Activated CD8-positive, alpha-beta memory T cell treated with anti-CD3 and anti-CD28 coated beads, Interleukin-2, amount 50 U/mL, for 48 hours (primary cell): ENCODE measurements around the gene ACVR1B.
"Not testable (repeated sequence)": the region's sequence is repeated elsewhere in the genome, so short reads cannot be mapped to it uniquely, and the experiment has no call there.

ENCODE experiments used
- DNase-seq: peaks from one replicate; pipeline ENCODE4 v3.0.0-alpha.2; 2020

The ACVR1B gene

DNA sequence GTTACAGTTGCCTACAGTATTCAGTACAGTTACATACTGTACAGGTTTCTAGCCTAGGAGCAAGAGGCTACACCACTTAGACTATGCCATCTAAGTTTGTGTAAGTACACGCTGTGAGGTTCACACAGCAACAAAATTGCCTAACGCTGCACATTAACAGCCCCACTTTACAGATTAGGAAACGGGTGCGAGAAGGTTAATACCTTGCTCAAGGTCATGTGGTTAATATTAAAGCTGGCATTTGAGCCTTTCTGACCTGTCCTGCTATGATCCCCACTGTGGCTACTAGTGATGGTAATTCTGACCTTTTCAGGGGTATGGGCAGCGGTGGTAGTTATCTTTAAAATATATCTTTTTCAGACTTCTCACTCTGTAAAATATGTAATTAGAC is 20.9 kb downstream of the ACVR1B start:
- DNase-seq, result no peak

DNA sequence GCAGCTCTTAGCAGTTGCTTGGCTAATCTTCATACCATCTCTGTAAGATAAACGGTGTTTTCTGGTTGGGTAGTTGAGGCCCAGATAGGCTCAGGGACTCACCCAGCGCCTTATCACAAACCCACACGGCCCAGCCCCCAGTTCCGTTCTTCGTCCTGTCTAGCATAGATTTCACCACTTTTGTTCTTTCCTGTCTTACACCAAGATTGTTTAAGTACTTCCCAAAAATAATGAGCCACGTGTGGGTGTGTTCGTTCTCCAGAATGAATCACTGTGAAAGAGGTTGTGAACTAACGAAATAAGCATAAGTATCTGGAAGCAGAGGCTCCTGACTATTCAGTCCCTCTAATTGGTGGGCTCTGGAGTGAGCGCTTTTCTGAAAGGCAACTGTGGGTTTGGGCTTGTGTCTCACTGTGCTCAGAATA is 21.4 kb downstream of the ACVR1B start:
- peak; percentile 77 for DNase-seq

DNA sequence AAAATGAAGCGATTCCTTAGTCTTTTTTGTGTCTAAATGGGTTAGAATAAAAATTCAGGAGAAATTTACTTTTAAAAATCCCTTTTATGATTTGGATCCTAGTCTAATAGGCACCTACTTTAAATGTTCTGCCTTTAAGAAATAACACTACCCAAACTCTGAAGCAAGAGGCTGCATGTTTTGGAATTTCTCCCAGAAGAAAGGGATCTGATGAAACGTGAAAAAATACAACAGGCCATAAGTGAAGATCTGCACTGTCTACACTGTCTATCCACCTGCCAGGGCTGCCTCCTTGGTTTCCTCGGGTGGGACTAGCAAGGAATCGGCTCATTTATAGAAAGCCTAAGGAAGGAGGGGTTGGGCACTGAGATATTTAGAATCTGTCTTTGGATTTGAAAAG is 22.1 kb downstream of the ACVR1B start:
- DNase-seq, result no peak

DNA sequence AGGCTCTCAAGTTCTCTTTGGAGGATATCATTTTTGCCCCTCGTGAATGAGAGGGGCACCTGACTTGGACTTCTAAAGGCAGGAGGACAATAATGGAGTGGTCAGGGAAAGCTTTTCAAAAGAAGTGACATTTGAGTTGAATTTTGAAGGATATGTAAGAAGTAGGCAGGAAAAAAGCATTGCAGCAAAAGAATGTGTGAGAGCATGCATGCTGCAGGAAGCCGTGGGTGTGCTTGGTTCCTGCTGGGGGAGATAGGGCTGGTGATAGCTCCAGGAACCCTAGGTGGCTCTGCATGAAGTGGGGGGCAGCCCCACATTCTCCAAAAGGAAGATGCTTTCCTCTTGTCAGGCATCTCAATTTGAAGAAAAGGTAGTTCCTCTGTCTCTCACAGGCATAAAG is 23.1 kb downstream of the ACVR1B start:
- no peak for DNase-seq

DNA sequence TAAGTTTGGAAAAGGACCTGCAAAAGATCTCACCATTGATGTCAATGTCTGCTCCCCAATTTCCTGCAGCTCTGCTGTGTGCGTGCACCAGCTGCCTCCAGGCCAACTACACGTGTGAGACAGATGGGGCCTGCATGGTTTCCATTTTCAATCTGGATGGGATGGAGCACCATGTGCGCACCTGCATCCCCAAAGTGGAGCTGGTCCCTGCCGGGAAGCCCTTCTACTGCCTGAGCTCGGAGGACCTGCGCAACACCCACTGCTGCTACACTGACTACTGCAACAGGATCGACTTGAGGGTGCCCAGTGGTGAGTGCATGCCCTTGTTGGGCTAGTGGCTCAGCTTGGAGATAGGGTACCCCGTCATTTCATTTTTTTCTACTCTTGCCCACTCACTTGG is 23.7 kb downstream of the ACVR1B start:
- no peak for DNase-seq

DNA sequence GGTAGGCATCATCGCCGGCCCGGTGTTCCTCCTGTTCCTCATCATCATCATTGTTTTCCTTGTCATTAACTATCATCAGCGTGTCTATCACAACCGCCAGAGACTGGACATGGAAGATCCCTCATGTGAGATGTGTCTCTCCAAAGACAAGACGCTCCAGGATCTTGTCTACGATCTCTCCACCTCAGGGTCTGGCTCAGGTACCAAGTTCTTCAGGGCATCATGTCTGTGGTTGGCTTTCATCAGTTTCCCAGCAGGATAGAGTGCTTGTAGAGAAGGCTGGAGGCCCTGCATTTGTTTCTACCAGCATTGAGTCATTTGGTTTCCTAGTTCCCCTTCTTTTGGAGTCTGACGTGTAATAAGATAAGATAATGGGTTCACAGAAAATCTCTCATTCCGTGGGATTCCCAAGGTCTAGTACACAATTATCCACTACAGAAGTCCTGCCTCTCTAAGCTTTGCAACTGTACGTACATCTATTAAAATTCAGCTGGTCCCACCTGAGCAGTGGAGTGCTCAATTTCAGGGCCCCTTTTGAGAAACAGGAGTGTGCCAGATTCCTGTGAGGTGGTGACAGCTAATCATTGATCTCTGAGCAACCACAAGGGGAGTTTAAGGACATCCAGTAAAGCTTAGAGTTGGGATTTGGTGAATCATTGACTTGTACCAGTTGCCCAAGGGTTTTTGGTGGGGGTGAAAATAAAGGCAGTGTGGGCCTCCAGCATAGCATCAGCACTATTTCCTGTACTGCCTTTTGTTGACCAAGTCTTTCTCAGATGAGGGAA is 25.1 kb downstream of the ACVR1B start:
- no peak for DNase-seq

DNA sequence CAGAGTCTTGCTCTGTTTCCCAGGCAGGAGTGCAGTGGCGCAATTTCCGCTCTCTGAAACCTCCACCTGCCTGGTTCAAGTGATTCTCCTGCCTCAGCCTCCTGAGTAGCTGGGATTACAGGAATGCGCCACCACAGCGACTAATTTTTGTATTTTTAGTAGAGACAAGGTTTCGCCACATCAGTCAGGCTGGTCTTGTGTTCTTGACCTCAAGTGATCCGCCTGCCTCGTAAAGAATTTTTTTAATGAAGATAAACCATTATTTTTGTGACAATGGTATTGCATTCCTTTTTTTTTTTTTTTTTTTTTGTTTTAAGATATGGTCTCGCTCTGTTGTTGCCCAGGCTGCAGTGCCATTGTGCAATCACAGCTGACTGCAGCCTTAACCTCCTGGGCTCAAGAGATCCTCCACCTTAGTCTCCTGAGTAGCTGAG is 25.8 kb downstream of the ACVR1B start:
- DNase-seq, result no peak

DNA sequence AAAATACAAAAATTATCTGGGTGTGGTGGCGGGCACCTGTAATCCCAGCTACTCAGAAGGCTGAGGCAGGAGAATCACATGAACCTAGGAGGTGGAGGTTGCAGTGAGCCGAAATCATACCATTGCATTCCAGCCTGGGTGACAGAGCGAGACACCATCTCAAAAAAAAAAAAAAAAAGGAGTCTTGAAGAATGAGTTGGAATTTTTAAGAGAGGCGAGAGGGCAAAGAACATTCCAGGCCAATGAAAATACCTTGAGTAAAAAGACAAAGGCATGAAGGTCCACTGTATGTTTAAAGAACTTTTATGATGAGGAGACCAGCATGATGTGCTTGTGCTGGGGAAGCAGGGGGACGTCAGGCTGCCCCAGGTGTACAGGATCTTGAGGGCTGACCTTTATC is 27.8 kb downstream of the ACVR1B start:
- DNase-seq, result not testable (repeated sequence)

DNA sequence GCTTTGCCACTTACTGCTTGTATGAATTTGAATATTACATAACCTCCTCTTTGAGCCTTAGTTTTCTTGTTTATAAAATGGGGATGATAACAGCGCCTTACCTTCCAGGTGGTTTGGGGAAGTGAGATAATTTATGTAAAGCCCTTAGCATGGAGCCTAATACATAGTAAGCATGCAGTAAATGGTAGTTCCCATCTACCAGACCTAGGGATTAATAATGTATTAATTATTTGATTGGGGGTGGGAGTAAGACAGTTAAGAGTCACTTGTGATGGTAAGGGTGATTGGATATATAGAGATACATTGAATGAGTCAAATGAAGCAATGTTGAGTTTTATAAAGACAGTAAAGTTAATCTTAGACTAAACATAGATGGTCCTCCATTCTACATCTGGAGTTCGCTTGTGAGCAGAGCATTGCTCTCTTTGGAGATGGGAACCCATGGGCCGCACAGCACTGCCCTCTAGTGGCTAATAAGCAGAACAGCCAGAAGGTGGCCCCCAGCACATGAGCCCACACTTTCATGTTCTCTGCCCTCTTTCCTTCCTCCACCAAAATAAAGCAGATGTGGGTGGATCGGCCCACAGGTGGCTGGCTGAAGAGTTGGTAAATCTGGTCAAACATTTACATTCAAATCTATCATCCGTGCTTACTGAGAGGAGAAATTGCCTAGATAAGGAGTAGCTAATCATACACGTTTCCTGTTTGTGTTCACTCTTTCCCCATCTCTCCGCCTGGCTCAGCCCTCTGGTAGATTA is 28.7 kb downstream of the ACVR1B start:
- peak; percentile 81 for DNase-seq

DNA sequence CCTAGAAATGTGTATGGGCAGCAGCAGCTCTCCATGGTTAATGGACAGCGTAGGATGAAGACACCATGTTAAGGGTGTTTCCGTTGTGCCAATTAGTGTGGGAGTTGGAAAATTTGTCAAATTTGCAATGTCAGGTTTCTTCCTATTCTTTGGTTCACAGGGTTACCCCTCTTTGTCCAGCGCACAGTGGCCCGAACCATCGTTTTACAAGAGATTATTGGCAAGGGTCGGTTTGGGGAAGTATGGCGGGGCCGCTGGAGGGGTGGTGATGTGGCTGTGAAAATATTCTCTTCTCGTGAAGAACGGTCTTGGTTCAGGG is 29.3 kb downstream of the ACVR1B start:
- no peak for DNase-seq

DNA sequence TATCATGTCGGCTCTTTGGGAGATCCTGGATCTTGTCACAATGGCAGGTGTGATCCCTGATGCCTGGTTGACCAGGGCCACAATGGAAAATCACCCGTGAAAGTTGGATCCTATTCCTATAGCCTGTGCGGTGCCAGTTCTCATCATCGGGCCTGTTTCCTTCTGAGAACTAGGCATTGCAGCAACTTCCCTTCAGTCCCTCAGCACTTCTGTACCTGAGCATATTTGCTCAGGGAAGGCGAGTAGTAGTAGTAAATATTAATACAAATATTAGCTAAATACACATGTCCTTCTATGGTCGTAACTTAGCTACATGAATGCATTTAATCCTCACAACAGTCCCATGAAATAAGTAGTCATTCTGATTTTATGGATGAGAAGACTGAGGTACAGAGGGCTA is 33.2 kb downstream of the ACVR1B start:
- DNase-seq, result no peak

DNA sequence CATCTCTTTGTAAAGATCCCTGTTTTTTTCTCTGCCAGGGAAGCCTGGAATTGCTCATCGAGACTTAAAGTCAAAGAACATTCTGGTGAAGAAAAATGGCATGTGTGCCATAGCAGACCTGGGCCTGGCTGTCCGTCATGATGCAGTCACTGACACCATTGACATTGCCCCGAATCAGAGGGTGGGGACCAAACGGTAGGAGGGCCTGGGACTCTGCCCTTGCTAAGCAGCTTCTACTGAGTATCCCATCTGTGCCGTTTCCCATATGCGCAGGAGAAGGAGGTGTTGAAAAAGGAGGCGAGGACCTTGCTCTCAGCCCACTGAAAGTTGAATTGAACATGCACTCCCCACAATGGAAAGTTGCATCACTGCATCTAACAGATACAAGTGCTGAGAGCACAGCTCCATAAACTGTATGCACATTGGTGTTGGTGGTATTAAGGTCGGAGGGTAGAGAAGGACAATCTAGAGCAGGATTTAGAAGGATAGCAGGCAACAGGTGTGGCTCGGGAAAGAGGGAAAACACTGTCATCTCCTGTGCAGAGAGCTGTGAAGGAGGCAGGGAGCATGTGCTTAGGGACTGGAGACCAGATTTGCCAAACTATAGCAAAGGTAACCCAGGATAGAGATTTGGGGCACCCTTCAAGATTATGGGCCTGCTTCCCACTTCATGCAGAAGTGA is 33.8 kb downstream of the ACVR1B start:
- DNase-seq, result no peak

DNA sequence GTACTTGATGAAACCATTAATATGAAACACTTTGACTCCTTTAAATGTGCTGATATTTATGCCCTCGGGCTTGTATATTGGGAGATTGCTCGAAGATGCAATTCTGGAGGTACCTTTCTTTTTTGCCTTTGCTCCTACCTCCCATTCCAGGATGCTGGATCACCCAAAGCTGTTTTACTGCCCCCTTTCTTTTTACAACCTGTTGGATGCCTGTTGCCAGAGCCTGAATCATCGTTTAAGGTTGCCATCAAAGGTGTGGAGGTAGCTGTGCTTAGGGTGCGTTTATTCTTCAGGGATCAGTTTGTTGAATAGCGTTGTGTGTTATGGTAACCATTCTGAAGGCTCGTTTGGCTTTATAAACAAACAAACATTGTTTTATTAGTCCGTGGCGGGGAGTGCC is 35.3 kb downstream of the ACVR1B start:
- no peak for DNase-seq

DNA sequence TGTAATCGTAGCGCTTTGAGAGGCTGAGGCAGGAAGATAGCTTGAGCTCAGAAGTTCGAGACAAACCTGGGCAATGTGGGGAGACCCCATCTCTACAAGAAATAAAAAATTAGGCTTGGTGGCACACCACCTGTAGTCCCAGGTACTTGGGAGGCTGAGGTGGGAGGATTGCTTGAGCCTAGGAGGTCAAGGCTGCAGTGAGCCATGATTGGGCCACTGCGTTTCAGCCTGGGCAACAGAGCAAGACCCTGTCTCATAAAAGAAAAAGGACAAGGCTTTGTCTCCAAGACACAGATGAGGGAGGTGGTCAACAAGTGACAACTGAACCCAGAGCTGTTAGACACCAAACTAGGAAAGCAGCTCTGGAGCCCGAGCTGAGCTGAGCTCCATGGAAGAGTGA is 40.7 kb downstream of the ACVR1B start:
- DNase-seq, result no peak

DNA sequence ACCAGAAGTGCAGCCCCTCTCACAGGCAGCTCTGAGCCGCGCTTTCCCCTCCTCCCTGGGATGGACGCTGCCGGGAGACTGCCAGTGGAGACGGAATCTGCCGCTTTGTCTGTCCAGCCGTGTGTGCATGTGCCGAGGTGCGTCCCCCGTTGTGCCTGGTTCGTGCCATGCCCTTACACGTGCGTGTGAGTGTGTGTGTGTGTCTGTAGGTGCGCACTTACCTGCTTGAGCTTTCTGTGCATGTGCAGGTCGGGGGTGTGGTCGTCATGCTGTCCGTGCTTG is 43.0 kb downstream of the ACVR1B start:
- no peak for DNase-seq

DNA sequence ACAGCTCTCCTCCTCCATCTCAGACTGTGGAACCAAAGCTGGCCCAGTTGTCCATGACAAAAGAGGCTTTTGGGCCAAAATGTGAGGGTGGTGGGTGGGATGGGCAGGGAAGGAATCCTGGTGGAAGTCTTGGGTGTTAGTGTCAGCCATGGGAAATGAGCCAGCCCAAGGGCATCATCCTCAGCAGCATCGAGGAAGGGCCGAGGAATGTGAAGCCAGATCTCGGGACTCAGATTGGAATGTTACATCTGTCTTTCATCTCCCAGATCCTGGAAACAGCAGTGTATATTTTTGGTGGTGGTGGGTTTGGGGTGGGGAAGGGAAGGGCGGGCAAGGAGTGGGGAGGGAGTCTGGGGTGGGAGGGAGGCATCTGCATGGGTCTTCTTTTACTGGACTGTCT is 43.5 kb downstream of the ACVR1B start:
- DNase-seq, result no peak

DNA sequence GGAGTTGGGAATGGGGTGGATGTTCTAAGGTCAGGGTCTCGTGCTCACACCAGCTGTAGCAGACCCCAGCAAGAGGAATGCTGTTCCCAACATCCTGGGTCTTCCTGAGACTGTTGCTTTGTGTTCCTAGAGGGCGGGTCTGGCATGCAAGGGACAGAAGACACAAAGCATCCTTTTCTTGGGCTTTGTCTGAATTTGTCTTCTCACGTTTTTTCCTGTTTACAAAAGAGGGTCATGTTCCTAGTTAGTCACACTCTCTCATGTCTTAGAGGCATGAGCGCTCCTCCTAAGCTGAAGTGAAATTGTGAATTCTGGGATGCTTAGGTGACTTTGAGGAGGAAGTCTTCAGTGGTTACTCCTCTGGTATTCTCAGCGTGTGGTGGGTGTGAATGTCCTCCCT is 45.6 kb downstream of the ACVR1B start:
- no peak for DNase-seq

DNA sequence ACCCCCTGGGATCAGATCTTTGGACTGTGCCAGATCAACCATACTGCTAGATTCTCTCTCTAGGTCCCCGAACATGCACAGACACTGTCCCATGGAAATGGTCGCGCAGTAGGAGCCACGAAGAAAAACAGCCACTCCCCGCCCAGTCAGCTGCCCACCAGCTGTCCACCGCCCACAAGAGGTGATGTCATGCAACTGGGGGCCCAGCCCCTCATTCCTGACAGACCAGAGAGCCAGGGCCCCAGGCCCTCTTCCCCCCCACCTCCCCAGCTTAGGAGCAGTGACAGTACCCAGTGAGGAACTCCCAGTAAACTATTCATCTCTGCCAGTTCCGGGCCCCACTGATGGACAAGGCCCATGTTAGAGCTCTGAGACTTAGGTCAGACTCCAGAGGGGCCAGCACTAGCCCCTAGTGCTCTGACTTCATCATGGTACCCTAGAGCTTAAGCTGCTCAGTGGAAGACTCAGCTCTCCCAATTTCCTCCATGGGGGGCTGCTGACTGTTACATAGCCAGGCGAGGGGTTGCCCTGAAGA is 51.6 kb downstream of the ACVR1B start:
- no peak for DNase-seq

DNA sequence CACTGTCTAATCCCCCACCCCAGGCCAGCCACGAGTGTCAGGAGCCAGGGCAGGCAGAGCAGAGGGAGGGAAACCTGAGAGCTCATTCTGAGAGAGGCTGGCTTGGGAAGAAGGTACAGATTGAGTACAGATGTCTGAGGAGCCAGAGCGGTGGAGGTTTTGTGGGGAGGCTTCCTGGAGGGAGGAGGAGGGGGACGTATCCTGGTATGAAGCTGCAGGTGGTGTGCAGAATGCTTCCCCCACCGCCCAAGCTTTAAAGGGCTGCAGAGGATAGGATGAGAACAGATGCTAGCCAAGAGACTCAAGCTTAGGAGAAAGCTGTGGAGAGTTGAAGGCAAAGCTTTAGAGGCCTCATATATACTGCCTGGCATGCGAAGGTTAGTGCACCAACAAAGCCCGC is 52.1 kb downstream of the ACVR1B start:
- DNase-seq, result no peak

DNA sequence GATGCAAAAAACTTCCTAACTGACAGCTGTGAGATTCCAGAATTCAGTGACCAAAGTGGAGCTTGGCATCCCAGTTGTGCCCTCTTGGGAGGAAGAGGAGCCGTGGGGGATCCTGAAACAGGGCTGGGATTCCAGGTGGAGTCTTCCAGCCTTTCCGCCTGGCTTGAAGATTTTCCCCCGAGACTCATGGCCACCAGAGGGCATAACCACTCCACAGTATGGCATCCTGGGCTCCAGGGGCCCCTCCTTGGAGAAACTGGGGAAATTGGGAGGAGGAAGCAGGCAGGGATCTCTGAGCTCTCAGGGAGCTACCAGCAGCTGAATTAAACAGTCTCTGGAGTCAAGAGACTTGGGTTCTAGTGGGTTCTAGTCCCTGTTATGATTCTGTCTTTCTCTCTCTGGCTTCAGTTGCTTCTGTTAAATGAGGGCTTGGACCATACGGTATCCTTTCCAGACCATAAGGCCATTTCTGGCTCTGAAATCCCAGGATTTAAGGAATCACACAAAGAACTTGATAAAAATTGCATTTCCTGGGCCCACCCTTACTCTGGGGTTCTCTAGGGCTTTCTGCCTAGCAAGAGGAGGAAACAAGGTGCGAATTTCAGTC is 52.6 kb downstream of the ACVR1B start:
- DNase-seq, result no peak

DNA sequence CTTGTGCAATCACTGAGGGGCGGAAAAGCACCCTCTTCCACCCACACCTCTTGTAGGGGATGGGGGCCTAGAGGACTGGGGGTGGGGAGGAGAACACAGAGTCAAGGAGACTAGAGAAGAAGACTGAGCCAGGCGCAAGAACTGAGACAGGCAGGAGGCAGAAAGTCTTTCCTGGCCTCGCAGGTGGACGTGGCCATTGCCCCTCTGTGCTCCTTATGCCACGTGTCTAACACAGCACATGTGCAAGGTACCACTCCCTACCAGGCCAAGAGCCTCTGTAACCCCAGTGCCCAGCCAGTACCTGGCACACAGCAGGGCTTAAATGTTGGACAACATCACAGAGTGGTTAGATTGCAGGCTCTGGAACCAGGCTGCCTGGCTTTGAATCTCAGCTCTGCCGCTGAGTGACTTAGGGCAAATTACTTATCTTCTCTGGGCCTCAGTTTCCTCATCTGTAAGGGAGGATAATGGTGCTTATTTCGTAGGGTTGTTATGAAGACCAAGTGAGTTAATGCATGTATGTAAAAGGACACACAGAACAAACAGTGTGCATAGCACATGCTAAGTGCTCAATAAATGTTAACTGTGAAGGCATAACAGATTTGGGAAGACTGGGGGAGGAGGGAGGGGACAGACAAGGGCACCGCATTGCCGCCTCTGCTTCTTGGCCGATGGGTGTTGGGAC is 53.9 kb downstream of the ACVR1B start:
- no peak for DNase-seq

DNA sequence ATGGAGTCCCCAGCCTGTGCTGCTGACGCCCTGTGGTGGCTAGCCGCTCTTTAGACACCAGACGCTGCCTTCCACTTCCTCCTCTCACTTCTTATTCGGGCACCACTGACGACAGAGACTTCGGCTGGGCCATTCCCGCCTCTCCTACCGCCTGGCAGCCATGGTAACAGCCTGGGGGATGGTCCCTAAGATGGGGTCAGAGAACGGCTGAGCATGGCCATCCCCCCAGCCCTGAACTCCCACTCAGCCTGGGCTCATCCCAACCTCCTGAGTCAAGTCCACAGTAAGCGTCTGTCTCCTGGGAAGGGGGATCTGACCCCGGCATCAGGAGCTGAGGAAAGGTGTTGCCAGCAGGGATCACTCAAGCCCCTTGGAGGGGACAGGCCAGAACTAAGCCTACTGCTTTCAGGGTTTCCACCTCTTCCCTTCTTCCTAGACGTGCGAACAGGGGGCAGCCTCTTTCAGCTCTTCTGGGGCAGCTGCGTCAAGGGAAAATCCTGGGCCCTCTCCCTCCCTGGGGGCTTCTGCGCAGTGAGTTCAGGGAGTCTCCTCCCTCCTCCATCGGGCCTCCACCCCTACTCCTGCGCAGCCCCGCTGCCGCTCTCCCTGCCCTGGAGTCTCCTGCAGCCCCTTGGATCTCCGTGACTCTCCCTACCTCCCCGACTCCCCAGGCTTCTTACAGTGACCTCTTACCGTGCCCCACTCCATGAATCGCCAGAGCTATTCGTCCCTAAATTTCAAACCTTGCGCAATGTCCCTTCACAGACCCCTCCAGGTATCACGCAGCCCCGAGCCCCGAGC is 54.6 kb downstream of the ACVR1B start:
- no peak for DNase-seq
